Esophagus muscularis mucosa (tissue), 4 donors: Measurements from ENCODE around the gene HLA-DOB.

Experiments
- CTCF ChIP-seq, 3 experiments: fragments of 200-600 bp in 2 of 3; fragments of 450-650 bp in 1 of 3; sonication (generic) in 2 of 3; IDR thresholded peaks; one replicate each; pipeline ENCODE4 v1.5.1; 2017 to 2019; ENCODE audit warnings: antibody characterized with exemption in 3 of 3, mild to moderate bottlenecking in 2 of 3, moderate library complexity in 1 of 3
- EP300 ChIP-seq: sonication (generic); formaldehyde crosslinking; IDR thresholded peaks from one replicate; pipeline ENCODE4 v1.6.1; 2017; ENCODE audit warnings: antibody characterized with exemption
- POLR2A ChIP-seq: fragments of 450-650 bp; IDR thresholded peaks from one replicate; pipeline ENCODE4 v1.6.1; 2017; ENCODE audit warnings: antibody characterized with exemption, moderate library complexity, mild to moderate bottlenecking, low read depth
- POLR2AphosphoS5 ChIP-seq, 2 donors: sonication (generic); formaldehyde crosslinking; IDR thresholded peaks; one replicate each; pipeline ENCODE4 v1.6.1; 2017; ENCODE audit warnings: antibody characterized with exemption in 2 of 2

DNA sequence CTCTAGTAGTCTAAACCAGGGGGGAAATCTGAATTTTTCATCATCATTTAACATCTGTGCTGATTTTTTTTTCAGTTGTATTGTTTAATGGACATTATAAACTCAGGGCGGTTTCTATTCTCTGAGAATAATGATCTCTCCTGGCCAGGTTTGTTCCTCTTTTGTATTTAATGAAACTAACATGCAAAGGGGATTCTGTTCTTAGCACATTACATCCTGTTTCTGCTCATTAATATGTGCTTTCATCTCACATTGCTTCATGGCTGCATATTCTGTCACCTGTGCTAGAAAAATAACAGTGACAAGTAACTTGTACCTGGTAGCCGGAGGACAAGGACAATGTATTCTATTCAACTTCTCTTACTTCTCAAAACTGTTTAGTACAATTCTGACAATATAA, 806 bp downstream of the HLA-DOB start:
- TF ChIP-seq POLR2A (no peak), CTCF (IDR thresholded peaks at IDR 0.05) (no peak), EP300 (no peak), POLR2AphosphoS5 (IDR thresholded peaks at IDR 0.05) (no peak)
